IPS DF 4.7 (cell line): Measurements from ENCODE around the gene CNBP.
"Not testable (repeated sequence)": the region's sequence is repeated elsewhere in the genome, so short reads cannot be mapped to it uniquely, and the experiment has no call there.

Experiments used
- DNase-seq: peaks from one replicate; pipeline ENCODE4 v3.0.0-alpha.2; 2013; ENCODE audit warnings: low spot score; ENCODE audit errors: extremely low read depth

The CNBP gene

GRCh38 chr3:129183569-129184395, at the start of gene CNBP:
Gene CNBP (minus strand): TSS chr3:129183896. CDS start chr3:129171757, 12,139 bp downstream.
- DNase-seq: no peak

DNA sequence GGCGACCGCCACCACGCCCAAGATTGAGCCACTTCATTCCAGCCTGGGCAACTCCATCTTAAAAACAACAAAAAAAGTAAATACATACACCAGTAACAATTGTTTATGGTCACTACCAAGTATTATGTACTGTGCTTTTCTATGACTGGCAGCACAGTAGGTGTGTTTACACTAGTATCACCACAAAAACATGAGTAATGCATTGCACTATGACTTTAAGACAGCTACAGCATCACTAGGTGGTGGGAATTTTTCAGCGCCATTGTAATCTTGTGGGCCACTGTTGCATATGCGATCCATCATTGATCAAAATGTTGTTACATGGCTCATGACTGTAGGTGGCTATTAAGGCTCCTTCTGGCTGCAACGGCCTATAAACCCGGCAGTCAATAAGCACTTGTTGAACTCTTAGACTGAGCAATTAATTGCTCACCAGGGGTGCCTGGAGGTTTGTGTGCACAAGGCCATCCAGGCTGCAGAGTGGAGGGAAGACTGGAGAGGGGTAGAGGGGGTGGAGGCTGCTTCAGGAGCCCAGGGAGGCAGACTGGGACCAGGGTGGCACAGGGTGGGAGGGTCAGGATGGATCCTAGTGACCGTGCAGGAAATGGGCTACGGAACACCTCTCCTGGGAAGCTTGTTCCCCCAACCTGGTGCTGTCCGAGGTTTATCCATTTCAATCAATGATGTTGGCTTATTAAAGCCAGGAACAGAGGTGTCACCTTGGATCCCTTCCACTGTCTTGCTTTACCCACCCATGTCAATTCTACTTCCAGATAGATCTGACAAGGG, 47.8 kb upstream of the CNBP start:
- no peak for DNase-seq

GRCh38 chr3:129230311-129231019, 46.8 kb upstream of the CNBP start:
- DNase-seq: no peak

GRCh38 chr3:129228891-129229585, 45.3 kb upstream of the CNBP start:
- DNase-seq: no peak

DNA sequence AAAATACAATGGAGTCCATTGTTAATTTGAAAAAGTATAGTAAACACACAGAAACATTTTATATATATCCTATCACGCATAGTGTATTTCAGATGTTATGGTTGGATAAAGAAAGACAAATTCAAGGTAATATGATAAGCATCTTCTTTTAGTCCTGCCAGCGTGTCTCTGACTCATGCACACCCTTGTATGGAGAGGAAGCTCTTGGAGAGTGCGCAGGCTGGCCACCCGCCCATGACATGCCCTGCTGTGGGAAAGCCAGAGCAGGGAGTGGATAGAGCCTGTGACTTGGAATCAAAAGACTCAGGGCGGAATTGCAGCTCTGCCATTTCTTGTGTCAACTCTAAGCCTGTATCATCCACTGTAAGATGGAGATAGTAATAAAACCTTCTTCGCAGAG, 42.7 kb upstream of the CNBP start:
- no peak for DNase-seq

GRCh38 chr3:129224984-129225393, 41.3 kb upstream of the CNBP start:
- DNase-seq: no peak

- not testable (repeated sequence) for DNase-seq
Measured at GRCh38 chr3:129224387-129224786, 40.7 kb upstream of the CNBP start.

DNA sequence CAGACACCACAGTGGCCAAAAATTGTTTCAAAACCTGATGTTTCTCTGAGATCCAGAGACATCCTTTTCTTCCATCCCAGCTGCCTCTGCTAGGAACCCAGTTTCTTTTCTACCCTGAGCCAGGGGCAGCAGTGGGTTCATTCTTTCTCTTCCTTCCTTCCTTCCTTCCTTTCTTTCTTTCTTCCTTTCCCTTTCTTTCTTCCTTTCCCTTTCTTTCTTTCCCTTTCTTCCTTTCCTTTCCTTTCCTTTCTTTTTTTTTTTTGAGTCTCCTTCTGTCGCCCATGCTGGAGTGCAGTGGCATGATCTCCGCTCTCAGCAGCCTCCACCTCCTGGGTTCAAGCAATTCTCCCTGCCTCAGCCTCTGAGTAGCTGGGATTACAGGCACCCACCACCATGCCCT, 35.0 kb upstream of the CNBP start:
- no peak for DNase-seq

- DNase-seq: no peak
Measured at GRCh38 chr3:129213238-129213637, 29.5 kb upstream of the CNBP start.

- DNase-seq: no peak
Measured at GRCh38 chr3:129211772-129212171, 28.1 kb upstream of the CNBP start.

DNA sequence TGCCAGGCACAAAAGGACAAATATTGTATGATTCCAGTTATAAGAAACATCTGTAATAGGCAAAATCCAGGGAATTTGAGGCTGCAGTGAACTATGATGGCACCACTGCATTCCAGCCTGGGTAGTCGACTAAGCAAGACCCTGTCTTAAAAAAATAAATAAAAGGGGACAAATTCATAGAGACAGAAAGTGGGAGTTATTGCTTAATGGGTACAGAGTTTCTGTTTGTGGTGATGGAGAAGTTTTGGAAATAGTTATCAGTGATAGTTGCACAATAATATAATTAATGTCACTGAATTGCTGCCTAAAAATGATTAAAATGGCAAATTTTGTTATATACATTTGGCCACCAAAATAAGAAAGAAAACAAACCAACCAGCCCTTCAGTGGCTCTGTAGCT, 27.6 kb upstream of the CNBP start:
- no peak for DNase-seq

DNA sequence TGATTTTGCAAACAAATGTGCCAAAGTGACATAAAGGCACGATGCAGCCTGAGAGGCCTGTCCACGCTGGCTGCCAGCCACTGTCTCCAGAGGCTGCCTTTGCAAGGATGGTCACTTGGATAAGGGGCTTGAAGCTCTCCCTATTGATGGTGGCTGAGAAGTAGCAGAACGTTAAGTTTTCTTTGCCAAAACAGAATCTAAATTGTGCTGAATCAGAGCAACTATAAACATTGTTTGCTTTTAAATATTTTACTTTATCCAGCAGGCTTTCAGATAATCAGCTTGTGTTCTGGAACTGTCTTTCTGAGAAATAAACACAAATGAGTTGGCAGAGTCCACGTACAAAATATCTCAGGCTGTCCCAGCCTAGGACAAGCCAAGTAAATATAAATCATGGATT, 23.8 kb upstream of the CNBP start:
- no peak for DNase-seq

DNA sequence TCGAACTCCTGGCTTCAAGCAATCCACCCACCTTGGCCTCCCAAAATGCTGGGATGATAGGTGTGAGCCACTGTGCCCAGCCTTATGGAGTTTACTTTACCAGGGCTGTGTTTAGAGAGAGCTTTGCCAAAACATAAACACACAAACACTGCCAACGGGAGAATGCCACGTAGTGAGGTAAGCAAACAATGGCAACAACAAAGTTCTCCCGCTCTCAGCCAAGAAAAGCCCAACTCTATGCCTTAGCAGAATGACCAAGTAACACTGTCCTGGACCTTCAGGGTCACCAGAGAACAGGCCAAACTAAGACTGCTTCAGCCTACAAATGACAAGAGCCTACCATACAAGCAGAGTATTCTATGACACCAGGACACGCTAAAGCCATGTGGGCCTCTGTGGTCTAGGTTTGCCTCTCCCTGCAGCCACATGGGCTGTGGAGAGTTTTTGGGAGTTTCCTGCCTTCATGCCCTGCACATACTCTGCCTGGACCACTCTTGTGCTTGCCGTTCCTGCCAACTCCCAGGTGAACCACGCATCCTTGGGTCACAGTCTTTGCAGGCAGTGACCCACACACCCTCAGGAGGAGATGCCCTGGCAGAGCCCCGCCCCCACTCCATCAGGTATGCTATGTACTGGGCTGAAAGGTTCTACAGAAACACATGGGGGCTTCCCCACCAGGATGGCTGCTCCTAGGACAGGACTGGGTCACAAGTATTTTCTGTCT, 21.6 kb upstream of the CNBP start:
- no peak for DNase-seq

DNA sequence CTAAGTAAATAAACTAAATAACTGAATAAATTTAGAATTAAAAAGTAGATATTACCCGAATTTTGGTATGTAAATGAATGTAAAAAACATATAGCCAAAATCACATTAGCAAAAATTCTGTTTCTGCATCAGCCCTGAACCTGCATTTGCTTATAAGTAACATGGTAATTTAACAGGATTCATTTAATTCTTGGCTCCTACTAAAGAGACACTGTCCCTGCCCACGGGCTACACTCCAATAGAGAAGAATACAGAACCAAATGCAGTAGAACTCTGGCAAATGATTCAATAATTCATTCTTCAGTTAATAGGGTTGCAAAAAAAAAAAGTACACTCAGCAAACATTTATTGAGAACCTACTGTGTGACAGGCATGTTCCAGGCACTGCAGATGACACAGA, 20.8 kb upstream of the CNBP start:
- DNase-seq: no peak

GRCh38 chr3:129199366-129199765, 15.7 kb upstream of the CNBP start:
- no peak for DNase-seq

GRCh38 chr3:129197321-129197720, 13.6 kb upstream of the CNBP start:
- no peak for DNase-seq

GRCh38 chr3:129196601-129197000, 12.9 kb upstream of the CNBP start:
- no peak for DNase-seq

DNA sequence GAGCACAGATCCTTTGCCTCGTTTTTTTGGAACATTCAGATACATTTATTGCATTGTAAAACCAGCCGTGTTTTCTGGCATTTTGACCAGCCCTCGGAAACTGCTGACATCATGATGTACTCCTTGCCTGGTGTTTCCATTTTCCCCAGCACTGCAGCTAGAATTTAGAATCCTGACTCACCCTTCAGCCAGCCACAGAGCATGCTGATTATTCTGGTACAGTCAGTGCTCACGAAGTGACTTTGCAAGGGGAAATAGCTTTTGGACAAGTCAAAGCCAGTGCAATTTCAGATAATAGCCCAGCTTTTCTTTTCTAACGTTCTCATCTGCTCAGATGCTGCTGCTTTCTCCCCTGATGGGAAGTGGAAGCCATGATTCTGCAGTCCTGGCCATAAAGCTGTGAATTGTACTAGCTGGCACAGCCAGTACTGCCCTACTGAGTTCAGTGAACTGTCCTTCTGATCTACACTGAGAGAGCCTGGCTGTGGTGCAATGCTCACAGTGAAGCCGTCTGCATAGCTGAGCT, 12.1 kb upstream of the CNBP start:
- DNase-seq: no peak

DNA sequence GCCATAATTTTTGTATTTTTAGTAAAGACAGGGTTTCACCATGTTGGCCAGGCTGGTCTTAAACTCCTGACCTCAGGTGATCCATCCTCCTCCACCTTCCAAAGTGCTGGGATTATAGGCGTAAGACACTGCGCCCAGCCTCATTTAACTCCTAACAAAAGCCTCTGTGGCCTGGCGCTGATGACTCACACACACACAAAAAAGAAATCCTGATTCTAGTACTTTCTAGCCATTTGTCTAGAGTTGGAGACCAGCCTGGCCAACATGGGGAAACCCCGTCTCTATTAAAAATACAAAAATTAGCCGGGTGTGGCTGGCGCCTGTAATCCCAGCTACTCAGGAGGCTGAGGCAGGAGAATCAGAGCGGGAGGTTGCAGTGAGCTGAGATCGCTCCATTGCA, 6.1 kb upstream of the CNBP start:
- DNase-seq: not testable (repeated sequence)

DNA sequence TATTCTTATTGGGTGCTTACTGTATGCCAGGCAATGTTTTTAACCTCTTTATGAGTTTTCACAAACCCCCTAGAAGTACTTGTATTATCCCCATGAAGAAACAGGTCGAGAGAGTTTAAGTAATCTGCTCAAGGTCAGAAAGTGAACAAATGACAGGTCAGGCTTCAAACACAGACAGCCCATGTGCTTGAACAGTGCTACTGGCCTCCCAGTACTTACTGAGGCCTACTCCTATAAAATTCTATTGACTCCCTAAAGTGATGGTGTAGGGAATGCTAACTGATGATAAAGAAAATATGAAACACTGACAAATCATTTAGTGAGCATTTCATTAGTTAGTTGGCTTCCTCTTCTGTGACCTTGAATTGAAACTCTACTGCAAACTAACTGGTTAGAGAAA, 4.2 kb upstream of the CNBP start:
- DNase-seq: no peak

DNA sequence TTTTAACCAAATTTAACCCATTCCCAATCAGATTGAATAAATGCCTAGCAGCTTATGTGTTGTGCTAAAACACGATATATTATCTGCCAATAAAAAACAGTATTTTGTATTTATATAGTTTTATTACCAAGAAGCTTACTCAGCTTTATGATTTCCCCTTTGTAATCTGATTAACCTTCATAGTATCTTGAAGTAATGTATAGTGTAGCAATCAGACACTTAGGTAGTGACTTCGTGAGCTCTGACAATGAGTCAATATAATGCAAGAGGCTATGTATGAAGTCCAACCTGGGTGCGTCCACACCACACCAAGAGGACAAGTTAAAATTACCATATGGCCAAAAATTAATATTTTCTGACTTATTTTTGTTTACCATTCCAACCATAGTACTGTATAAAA, 2.1 kb upstream of the CNBP start:
- no peak for DNase-seq
